ENCODE results near the gene CHL1. TPM values are rescaled to one million over a fixed set of nuclear protein-coding genes. Genes with fewer than 3 reads are reported as not detected.
"Not testable (repeated sequence)": the region's sequence is repeated elsewhere in the genome, so short reads cannot be mapped to it uniquely, and the experiment has no call there.

The CHL1 gene
- total RNA-seq, 2 experiments from 2014 or later: not detected

DNA sequence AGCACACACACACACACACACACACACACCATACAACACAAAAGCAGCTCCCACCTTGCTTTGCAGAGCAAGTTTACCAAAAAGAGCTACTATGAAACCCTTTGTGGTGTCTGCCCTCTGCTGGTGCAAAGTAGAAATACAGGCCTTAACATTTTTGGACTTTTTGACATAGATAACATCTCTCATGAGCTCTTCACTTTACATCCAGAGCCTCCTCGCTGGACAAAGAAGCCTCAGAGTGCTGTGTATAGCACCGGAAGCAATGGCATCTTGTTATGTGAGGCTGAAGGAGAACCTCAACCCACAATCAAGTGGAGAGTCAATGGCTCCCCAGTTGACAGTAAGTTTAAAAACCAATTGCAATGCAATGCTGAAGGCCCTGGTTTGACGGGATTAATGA, 157.9 kb downstream of the CHL1 start:
- H3K27ac Mint-ChIP-seq: no peak overlapping the region
- no peaks in the 10 kb centered on the region for H3K4me1 Mint-ChIP-seq
- intact Hi-C loops (cut with DNase I, micrococcal nuclease): no loop called here
- POLR2A ChIA-PET: interaction anchor here (0.5 to 0.6 kb wide), 2 partner anchors 126 to 232 kb away, joined by 3 to 5 read pairs; no protein-coding TSS in a partner anchor
- no peak overlapping the region for H3K4me3 Mint-ChIP-seq
- CTCF ChIA-PET: interaction anchor here (0.6 to 3.0 kb wide), 9 partner anchors 8 to 256 kb away, joined by 3 to 16 read pairs (median 5); no protein-coding TSS in a partner anchor
- H3K9me3 Mint-ChIP-seq (ENCODE audit: low read depth): no peaks in the 10 kb centered on the region
- no peaks in the 10 kb centered on the region for H3K36me3 Mint-ChIP-seq (ENCODE audit: low read depth)
- peaks cover 3% of the 10 kb centered on the region for H3K27me3 Mint-ChIP-seq
- ATAC-seq (no peak), DNase-seq (peak; percentile 30)

DNA sequence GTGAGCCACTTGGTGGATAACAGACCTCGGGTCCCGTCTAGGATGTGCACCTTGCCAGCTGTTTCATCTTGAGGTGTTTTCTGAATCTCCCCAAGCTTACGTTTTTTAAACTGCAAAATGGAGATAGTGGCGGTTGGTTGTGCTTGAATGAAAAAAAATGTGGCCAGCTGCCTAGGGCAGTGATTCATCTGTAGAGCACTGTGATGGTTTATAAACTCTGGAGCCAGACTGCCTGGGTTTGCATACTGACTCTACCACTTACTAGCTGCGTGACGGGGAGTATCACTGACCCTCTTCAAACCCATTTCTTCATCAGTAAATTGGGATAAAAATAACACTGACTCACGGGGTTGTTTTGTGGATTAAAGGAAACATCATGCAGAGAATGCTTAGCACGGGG, 159.1 kb downstream of the CHL1 start:
- DNase-seq (no peak), ATAC-seq (no peak)
- intact Hi-C loops (cut with DNase I, micrococcal nuclease): no loop called here
- no peaks in the 10 kb centered on the region for H3K4me1 Mint-ChIP-seq
- no peak overlapping the region for H3K4me3 Mint-ChIP-seq
- POLR2A ChIA-PET: no interaction called here
- CTCF ChIA-PET: interaction anchor here (1.9 kb wide), 1 partner anchor 17 kb away, joined by 5 read pairs; no protein-coding TSS in a partner anchor
- peaks cover 3% of the 10 kb centered on the region for H3K27me3 Mint-ChIP-seq
- no peak overlapping the region for H3K27ac Mint-ChIP-seq
- H3K36me3 Mint-ChIP-seq (ENCODE audit: low read depth): no peaks in the 10 kb centered on the region
- H3K9me3 Mint-ChIP-seq (ENCODE audit: low read depth): no peaks in the 10 kb centered on the region

DNA sequence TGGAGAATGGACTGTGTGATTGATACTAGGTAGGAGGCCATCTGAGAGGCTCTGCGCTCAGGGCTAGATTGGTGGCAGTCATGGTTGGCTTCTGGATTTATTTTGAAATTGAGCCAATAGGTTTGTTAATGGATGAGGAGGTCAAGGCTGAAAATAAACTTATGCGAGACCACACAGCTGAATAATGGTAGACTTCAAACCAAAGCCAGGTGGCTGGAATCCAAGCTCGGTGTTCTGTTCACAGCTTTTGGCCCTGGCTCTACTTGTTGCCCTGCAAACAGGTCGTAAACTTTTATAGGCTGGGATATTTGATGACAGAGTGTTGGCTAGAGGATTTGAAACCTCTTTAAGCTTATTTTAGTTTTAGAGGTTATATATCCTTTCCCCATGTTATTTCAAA, 160.4 kb downstream of the CHL1 start:
- ATAC-seq (no peak), DNase-seq (no peak)
- no peaks in the 10 kb centered on the region for H3K36me3 Mint-ChIP-seq (ENCODE audit: low read depth)
- ChIA-PET CTCF (no interaction called here), POLR2A (interaction anchor here (0.6 kb wide), 1 partner anchor 229 kb away, joined by 3 read pairs; no protein-coding TSS in a partner anchor)
- peaks cover 3% of the 10 kb centered on the region for H3K9me3 Mint-ChIP-seq (ENCODE audit: low read depth)
- H3K27ac Mint-ChIP-seq: no peak overlapping the region
- H3K4me3 Mint-ChIP-seq: no peak overlapping the region
- intact Hi-C loops (cut with DNase I, micrococcal nuclease): no loop called here
- H3K4me1 Mint-ChIP-seq: no peaks in the 10 kb centered on the region
- H3K27me3 Mint-ChIP-seq: peaks cover 3% of the 10 kb centered on the region

DNA sequence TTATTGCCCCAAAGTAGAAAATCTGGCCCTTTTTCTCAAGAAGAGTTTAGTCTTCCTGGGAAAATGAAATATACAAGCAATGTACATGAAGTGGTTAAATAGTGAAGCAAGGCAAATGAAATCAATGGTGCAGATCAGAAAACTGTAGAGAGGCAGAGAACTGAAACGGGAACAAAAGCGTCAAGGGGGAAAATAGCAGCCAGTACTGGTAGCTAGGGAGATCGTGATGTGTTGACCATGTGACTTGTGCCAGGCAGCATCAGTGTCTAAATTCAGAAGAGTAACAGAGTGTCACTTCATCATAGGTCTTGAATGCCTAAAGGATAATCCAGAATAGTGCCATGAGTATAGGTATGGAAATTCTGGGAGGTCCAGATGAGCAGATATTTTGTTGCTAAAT, 163.1 kb downstream of the CHL1 start:
- Mint-ChIP-seq H3K9me3 (ENCODE audit: low read depth) (peaks cover 3% of the 10 kb centered on the region), H3K36me3 (ENCODE audit: low read depth) (no peaks in the 10 kb centered on the region), H3K4me3 (no peak overlapping the region), H3K4me1 (no peaks in the 10 kb centered on the region), H3K27ac (no peak overlapping the region), H3K27me3 (no peaks in the 10 kb centered on the region)
- ATAC-seq (no peak), DNase-seq (no peak)
- ChIA-PET POLR2A (no interaction called here), CTCF (no interaction called here)
- intact Hi-C loops (cut with DNase I, micrococcal nuclease): no loop called here

DNA sequence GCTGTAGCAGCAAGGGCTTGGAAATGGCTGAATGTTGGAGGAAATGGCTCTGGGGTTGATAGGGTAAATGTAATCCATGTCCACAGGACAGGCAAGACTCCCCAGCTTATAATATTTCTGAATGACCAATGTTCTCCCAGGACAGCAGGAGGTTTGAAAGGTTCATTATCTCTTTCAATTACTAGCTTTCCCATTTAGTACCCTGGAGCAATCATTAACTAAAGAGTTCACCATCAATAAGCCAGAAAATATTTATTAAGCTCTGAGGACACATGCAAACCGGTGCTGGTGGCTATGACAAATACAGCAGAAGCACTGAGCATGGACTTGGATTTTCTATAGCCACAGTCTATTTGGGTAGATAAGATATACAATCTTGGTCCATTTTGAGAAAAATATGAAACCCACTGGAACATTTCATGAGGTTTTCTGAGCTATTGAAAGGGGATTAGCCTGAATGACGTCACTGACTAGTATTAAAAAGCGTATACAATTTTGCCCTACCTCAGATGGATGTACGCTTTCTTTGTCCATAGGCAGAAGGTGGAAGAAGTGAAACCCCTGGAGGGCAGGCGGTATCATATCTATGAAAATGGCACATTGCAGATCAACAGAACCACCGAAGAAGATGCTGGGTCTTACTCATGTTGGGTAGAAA, 166.2 kb downstream of the CHL1 start:
- Mint-ChIP-seq H3K27me3 (no peaks in the 10 kb centered on the region), H3K4me3 (no peak overlapping the region), H3K27ac (no peak overlapping the region), H3K36me3 (ENCODE audit: low read depth) (no peaks in the 10 kb centered on the region), H3K4me1 (no peaks in the 10 kb centered on the region), H3K9me3 (ENCODE audit: low read depth) (peaks cover 5% of the 10 kb centered on the region)
- no peak for ATAC-seq
- POLR2A ChIA-PET: no interaction called here
- no peak for DNase-seq
- intact Hi-C loops (cut with DNase I, micrococcal nuclease): no loop called here
- CTCF ChIA-PET: interaction anchor here (2.4 kb wide), 1 partner anchor 9 kb away, joined by 16 read pairs; no protein-coding TSS in a partner anchor

DNA sequence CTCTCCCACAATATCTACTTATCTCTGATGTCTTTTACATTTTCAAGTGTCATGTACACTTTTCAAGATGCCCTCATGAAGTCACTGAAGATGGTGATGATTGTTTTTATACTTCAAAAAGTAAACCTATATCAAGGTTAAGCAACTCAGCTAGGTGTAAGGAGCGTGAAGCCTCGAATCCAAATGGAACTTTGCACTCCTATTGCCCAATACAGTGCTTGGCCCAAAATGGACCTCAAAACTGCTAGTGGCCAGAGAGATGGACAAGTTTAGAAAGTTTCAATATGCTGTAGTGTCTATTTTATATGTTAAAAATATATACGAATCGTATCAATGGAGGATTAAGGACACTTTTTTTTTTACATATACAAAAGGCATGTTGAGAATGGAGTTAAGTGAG, 167.7 kb downstream of the CHL1 start:
- CTCF ChIA-PET: interaction anchor here (2.4 kb wide), 1 partner anchor 11 kb away, joined by 16 read pairs; no protein-coding TSS in a partner anchor
- DNase-seq (no peak), ATAC-seq (no peak)
- H3K4me3 Mint-ChIP-seq: no peak overlapping the region
- H3K27me3 Mint-ChIP-seq: no peaks in the 10 kb centered on the region
- H3K4me1 Mint-ChIP-seq: no peaks in the 10 kb centered on the region
- H3K9me3 Mint-ChIP-seq (ENCODE audit: low read depth): peaks cover 5% of the 10 kb centered on the region
- no peaks in the 10 kb centered on the region for H3K36me3 Mint-ChIP-seq (ENCODE audit: low read depth)
- no peak overlapping the region for H3K27ac Mint-ChIP-seq
- intact Hi-C loops (cut with DNase I, micrococcal nuclease): no loop called here
- POLR2A ChIA-PET: no interaction called here

DNA sequence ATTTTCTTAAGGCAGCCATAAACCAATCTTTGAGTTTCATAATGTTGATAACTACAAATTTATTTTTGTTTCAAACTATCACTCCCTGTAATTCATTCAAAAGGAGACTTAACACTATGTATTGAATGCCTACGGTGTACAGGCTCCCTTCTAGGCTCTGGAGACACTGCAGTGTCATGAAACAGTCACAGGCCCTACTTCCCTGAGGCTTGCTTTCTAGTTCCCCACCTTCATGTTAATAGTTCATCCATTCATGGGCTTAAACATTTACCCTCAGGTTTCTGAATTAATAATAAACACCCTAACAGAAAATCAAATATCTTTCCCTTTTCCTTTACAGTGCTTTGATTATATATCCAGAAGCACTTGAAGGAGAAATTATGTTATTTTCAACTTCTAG, 168.7 kb downstream of the CHL1 start:
- no peak for ATAC-seq
- DNase-seq: no peak
- H3K27ac Mint-ChIP-seq: no peak overlapping the region
- H3K9me3 Mint-ChIP-seq (ENCODE audit: low read depth): peaks cover 7% of the 10 kb centered on the region
- intact Hi-C loops (cut with DNase I, micrococcal nuclease): no loop called here
- no peaks in the 10 kb centered on the region for H3K4me1 Mint-ChIP-seq
- H3K36me3 Mint-ChIP-seq (ENCODE audit: low read depth): no peaks in the 10 kb centered on the region
- no peak overlapping the region for H3K4me3 Mint-ChIP-seq
- POLR2A ChIA-PET: no interaction called here
- CTCF ChIA-PET: no interaction called here
- no peaks in the 10 kb centered on the region for H3K27me3 Mint-ChIP-seq

DNA sequence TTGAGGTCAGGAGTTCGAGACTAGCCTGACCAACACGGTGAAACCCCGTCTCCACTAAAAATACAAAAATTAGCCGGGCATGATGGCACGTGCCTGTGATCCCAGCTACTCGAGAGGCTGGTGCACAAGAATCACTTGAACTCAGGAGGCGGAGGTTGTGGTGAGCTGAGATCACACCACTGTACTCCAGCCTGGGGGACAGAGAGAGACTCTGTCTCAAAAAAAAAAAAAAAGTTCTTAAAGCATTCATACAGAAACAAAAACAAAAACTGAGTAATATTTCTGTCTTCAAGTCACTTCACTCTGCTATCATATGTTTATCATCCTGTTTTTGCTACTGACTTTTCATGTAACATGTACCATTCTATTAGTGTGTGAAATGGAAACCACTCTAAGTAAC, 169.7 kb downstream of the CHL1 start:
- intact Hi-C loops (cut with DNase I, micrococcal nuclease): not testable (repeated sequence)

DNA sequence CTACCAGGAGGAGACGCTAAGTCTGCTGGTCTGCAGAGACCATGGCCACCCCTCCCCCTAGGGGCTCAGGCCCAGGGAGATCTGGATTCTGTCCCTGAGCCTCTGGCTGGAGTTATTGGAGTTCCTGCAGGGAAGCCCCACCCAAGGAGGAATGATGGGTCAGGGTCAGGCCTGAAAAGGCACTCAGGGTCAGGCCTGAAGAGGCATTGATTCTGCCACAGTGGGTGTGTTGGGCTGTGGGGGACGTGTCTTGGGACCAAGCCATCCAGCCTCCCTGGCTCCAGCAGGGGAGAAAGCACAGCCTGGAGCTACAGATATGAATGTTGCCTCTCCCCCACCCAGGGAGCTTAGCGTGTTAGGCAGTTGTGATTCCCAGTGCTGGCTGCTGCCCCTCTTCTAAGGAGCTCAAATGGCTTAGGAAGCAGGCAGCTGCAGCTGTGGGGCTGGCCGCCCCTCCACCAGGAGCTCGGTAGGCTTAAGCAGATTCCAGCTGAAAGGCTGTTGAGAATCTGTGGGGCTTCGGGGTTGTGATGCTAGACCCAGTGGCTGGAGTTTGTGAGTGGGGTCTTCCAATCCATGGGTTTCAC, 176.7 kb downstream of the CHL1 start:
- DNase-seq: no peak
- H3K9me3 Mint-ChIP-seq (ENCODE audit: low read depth): peaks cover 10% of the 10 kb centered on the region
- no peaks in the 10 kb centered on the region for H3K4me1 Mint-ChIP-seq
- H3K27ac Mint-ChIP-seq: no peak overlapping the region
- ChIA-PET CTCF (no interaction called here), POLR2A (no interaction called here)
- H3K4me3 Mint-ChIP-seq: no peak overlapping the region
- peaks cover 2% of the 10 kb centered on the region for H3K27me3 Mint-ChIP-seq
- ATAC-seq: no peak
- intact Hi-C loops (cut with DNase I, micrococcal nuclease): no loop called here
- no peaks in the 10 kb centered on the region for H3K36me3 Mint-ChIP-seq (ENCODE audit: low read depth)

More for the DNA sequence above, 169.7 kb downstream of the CHL1 start:
- POLR2A ChIA-PET; H3K4me3 Mint-ChIP-seq; H3K27ac Mint-ChIP-seq; ATAC-seq; CTCF ChIA-PET; H3K27me3 Mint-ChIP-seq; H3K36me3 Mint-ChIP-seq (ENCODE audit: low read depth); DNase-seq; H3K4me1 Mint-ChIP-seq: not testable (repeated sequence)
- H3K9me3 Mint-ChIP-seq (ENCODE audit: low read depth): peaks cover 12% of the 10 kb centered on the region

DNA sequence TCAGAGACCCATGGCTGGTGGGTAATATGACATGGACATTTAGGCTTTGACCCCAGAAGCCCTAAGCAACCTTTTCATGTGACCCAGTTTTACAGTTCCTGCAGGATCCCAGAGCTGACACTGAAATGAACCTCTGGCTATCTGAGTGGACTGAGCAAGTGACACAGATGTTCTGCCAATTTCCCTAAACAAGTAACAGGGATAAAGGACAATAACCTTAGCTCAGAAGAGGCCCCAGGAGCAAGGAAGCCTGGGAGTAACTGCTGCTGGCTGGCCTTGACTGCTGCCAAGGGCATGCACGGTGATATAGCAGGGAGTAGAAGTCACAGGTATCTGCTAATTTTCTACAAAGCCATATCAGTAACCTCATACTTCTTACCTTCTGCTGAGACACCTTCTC, 177.9 kb downstream of the CHL1 start:
- Mint-ChIP-seq H3K4me3 (no peak overlapping the region), H3K27me3 (peaks cover 2% of the 10 kb centered on the region), H3K27ac (no peak overlapping the region), H3K4me1 (no peaks in the 10 kb centered on the region), H3K36me3 (ENCODE audit: low read depth) (no peaks in the 10 kb centered on the region), H3K9me3 (ENCODE audit: low read depth) (peaks cover 10% of the 10 kb centered on the region)
- ChIA-PET POLR2A (no interaction called here), CTCF (no interaction called here)
- ATAC-seq (no peak), DNase-seq (no peak)
- intact Hi-C loops (cut with DNase I, micrococcal nuclease): no loop called here

DNA sequence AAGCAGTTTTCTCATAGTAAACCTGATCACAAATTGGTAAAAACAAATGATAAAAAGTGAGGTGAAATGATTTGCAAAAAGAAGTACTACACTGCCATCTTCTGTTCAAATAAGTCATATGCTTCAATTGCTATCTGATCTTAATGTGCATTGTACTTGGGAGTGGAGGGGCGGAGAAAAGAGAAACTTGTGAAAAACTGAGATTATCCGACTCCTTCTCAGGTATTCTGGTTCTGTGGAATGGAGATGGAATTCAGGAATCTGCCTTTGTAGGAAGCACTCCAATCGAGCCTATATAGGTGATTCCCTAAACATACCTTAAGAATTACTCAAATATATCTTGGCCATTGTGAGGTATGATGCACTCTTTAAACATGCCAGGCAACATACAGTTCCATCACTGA, 180.6 kb downstream of the CHL1 start:
- intact Hi-C loops (cut with DNase I, micrococcal nuclease): no loop called here
- ATAC-seq (no peak), DNase-seq (no peak)
- Mint-ChIP-seq H3K27me3 (peaks cover 2% of the 10 kb centered on the region), H3K27ac (no peak overlapping the region), H3K4me3 (no peak overlapping the region), H3K36me3 (ENCODE audit: low read depth) (no peaks in the 10 kb centered on the region), H3K4me1 (no peaks in the 10 kb centered on the region), H3K9me3 (ENCODE audit: low read depth) (no peaks in the 10 kb centered on the region)
- CTCF ChIA-PET: no interaction called here
- POLR2A ChIA-PET: no interaction called here

DNA sequence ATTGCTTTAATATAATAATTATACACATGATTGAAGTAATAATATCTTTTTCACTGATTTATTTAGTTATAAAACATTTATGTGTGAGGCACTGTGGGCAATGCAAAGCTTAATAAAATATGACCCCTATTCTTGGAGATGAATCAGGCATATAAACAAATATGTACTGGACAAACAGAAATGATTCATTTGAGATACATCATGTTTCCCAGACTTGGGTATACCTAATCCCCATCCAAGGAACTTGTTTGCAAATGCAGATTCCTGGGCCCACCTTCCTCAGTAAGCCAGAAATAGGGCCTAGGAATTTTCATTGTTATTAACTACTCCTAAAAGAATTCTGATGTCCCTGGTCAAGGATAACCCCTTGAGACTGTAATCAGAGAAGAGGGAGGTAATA, 184.2 kb downstream of the CHL1 start:
- CTCF ChIA-PET: no interaction called here
- intact Hi-C loops (cut with DNase I, micrococcal nuclease): no loop called here

More for the DNA sequence above, 184.2 kb downstream of the CHL1 start:
- POLR2A ChIA-PET: no interaction called here
- Mint-ChIP-seq H3K9me3 (ENCODE audit: low read depth) (no peaks in the 10 kb centered on the region), H3K27ac (no peak overlapping the region), H3K4me1 (no peaks in the 10 kb centered on the region), H3K36me3 (ENCODE audit: low read depth) (no peaks in the 10 kb centered on the region), H3K27me3 (no peaks in the 10 kb centered on the region), H3K4me3 (no peak overlapping the region)
- no peak for DNase-seq
- ATAC-seq: no peak
